GM21529 (cell line): ENCODE data around the gene NMUR1.

ENCODE experiments used
- ATAC-seq: cut with Tn5 transposase; IDR thresholded peaks from one replicate; pipeline ENCODE4 v1.9.1; 2021; ENCODE audit not compliant: unreplicated experiment

The NMUR1 gene

GRCh38 chr2:231490801-231491200, 39.4 kb downstream of the NMUR1 start:
- no peak for ATAC-seq

GRCh38 chr2:231489990-231490389, 40.3 kb downstream of the NMUR1 start:
- ATAC-seq: no peak

GRCh38 chr2:231488331-231488730, 41.9 kb downstream of the NMUR1 start:
- no peak for ATAC-seq

GRCh38 chr2:231486851-231487596, 43.2 kb downstream of the NMUR1 start:
- ATAC-seq: no peak

- ATAC-seq: peak; percentile 44
Measured at GRCh38 chr2:231483398-231484329, 46.6 kb downstream of the NMUR1 start.

- ATAC-seq: peak; percentile 81
Measured at GRCh38 chr2:231482806-231483391, 47.3 kb downstream of the NMUR1 start.

GRCh38 chr2:231480781-231481180, 49.5 kb downstream of the NMUR1 start:
- no peak for ATAC-seq

- ATAC-seq: no peak
Measured at GRCh38 chr2:231479455-231479854, 50.8 kb downstream of the NMUR1 start.

- no peak for ATAC-seq
Measured at GRCh38 chr2:231476920-231477319, 53.3 kb downstream of the NMUR1 start.

GRCh38 chr2:231475965-231476364, 54.3 kb downstream of the NMUR1 start:
- no peak for ATAC-seq
